ENCODE measurements around the gene RUSC2.
"Not testable (repeated sequence)": the region's sequence is repeated elsewhere in the genome, so short reads cannot be mapped to it uniquely, and the experiment has no call there.

Gene RUSC2

GRCh38 chr9:35489313-35490154, at the start of gene RUSC2:
RUSC2 (plus strand) TSS chr9:35490111; CDS start chr9:35546522, 56,411 bp downstream.
- DNase-seq = peak; percentile 91

GRCh38 chr9:35446012-35446411, 43.9 kb upstream of the RUSC2 start:
- DNase-seq = no peak

GRCh38 chr9:35448496-35448895, 41.4 kb upstream of the RUSC2 start:
- no peak for DNase-seq

- no peak for DNase-seq
Observed at GRCh38 chr9:35452481-35452880, 37.4 kb upstream of the RUSC2 start.

GRCh38 chr9:35453786-35454185, 36.1 kb upstream of the RUSC2 start:
- no peak for DNase-seq

- DNase-seq = no peak
Observed at GRCh38 chr9:35464141-35465025, 25.5 kb upstream of the RUSC2 start.

GRCh38 chr9:35470340-35470739, 19.6 kb upstream of the RUSC2 start:
- DNase-seq = no peak

GRCh38 chr9:35470894-35471293, 19.0 kb upstream of the RUSC2 start:
- no peak for DNase-seq

- no peak for DNase-seq
Observed at GRCh38 chr9:35476596-35476995, 13.3 kb upstream of the RUSC2 start.

GRCh38 chr9:35477211-35477855, 12.6 kb upstream of the RUSC2 start:
- DNase-seq = peak; percentile 48

GRCh38 chr9:35478871-35479270, 11.0 kb upstream of the RUSC2 start:
- DNase-seq = no peak

- DNase-seq = no peak
Observed at GRCh38 chr9:35481347-35481975, 8.4 kb upstream of the RUSC2 start.

- no peak for DNase-seq
Observed at GRCh38 chr9:35482071-35482470, 7.8 kb upstream of the RUSC2 start.

GRCh38 chr9:35484406-35484805, 5.5 kb upstream of the RUSC2 start:
- no peak for DNase-seq

GRCh38 chr9:35487081-35487480, 2.8 kb upstream of the RUSC2 start:
- no peak for DNase-seq

- peak; percentile 65 for DNase-seq
Observed at GRCh38 chr9:35488021-35488420, 1.9 kb upstream of the RUSC2 start.

- no peak for DNase-seq
Observed at GRCh38 chr9:35488566-35489312, 1.2 kb upstream of the RUSC2 start.

GRCh38 chr9:35490155-35490909, 421 bp downstream of the RUSC2 start:
- DNase-seq = peak; percentile 54

- no peak for DNase-seq
Observed at GRCh38 chr9:35490910-35491465, 1.1 kb downstream of the RUSC2 start.

- DNase-seq = not testable (repeated sequence)
Observed at GRCh38 chr9:35493119-35493518, 3.2 kb downstream of the RUSC2 start.

- DNase-seq = no peak
Observed at GRCh38 chr9:35495984-35496383, 6.1 kb downstream of the RUSC2 start.

All from right forelimb (tissue), 1 donor.